NCI-H128 (cell line): Measurements from ENCODE around the gene APP.
"Not testable (repeated sequence)": the region's sequence is repeated elsewhere in the genome, so short reads cannot be mapped to it uniquely, and the experiment has no call there.

Experiments
- DNase-seq: peaks from one replicate; lab custom pipeline; 2025; ENCODE audit not compliant: unreplicated experiment; lab: John Stamatoyannopoulos, UW

Gene APP

DNA sequence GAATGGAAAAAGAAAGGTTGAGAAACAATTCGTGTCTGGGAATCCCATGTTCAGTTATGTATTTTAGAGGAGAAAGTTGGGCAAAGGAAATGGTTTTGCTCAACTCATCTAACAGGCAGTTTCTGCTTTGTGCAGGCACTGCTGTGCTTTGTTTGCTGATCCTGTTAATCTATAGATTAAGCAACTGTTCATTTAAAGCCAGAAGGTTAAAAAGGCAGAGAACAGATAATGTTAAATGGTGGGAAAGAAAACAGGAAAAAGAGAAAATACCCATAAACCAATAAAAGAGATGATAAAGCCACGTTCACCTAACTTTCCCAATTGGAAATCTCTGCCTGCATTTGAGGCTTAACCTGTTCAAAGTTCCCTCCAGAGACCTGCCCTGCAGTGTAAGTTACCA is 70.0 kb downstream of the APP start:
- DNase-seq, result no peak

DNA sequence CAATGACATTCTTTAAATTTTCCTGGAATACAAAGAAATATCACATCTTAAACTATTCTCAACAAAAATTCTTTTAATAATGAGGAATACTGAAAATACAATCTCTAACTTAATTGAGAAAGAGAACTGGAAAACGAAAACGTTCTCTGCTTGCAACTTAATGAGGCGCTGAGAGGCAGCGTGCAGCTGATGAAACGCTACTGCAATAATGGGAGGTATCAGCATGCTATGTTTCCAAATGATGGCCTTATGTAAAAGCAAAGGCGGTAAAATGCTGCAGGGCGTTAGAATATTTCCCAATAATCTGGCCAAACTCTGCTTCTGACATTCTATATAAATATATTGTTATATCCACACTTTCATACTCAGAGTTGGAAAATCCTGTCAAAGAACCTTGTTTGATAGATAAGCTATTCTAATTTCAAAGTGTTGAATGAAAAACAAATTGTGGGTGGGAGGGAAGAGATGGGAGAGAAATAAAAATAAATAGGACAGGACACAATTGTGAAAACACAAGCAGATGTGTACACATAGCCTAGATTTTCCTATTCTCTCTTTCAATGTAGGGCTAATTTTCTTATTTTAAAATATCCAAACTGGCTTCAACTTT is 70.9 kb downstream of the APP start:
- DNase-seq, result no peak

DNA sequence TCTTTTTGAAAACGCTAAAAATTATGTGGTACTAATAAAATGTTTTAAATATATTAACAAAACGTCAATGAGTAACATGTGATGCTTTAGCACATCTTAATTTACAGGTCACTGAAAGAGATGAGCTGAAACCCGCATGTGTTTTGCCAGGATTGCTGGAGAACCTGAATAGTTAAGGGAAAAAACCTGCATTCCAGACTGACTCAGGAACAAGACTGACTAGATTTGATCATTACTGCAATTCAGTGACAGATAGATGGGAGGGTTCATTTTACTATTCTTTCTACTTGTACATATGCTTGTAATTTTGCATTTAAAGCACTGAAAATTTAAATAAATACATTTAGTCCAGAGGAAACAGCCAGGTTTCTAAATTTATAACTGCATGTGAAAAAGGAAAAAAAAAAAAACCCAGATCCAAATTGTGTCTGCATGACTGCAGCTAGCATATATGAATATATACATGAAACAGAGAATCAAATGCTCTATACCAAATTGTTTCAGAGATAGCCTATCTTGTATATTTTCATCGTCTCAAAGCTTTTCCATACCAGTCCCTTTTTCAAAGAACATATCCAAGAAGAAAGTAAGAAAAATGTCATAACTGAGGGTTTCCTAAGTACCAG is 71.7 kb downstream of the APP start:
- DNase-seq, result no peak

DNA sequence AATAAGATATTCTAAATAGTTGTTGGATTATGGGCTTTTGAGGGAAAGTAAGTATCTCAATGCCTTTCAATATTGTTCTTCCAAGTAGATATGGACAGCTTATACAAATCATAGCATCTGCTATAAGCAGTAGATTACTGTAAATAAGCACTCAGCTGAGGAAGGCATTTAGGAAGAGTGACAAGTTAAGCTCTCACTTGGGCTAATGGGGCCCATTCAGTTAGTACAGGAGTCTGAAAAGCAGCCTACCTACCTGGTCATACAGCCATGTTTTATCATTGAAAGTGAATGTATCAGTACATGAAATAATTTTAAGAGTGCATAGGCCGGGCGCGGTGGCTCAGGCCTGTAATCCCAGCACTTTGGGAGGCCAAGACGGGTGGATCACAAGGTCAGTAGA is 73.1 kb downstream of the APP start:
- DNase-seq, result no peak

DNA sequence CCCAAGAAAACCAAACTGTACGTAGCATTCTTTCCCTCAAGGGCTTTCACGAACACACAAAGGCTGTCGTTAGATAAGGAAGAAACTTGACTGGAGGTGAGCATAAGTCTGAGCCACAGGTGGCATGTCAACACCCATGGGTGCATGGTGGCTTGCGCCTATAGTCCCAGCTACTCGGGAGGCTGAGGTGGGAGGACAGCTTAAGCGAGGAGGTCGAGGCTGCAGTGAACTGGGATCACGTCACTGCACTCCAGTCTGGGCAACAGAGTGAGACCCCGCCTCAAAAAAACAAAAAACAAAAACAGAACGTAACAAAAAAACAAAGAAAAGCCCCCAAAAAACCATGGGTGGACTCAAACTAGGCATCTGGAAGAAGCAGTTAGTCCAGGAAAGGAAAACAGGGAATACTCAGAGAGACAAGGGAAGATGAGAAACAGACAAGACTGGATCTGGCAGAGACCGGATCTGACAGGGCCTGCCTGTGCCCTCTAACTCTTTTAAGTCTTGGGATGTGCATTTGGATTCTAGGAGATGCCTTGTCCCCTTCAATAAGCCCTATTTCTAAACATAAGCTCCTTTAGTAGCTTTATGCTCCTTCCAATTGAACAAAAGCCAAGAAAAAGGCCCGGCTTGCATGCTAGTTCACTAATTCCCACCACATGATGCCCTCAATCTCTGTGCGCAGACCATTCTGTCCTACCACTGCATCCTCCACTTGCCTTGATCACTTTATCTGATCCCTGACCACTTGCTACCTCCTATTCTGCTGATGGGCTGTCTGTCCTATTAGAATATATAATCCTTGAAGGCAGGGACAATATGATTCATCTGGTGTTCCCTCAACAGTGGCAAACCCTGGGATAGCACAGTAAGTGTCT is 73.8 kb downstream of the APP start:
- no peak for DNase-seq

- no peak for DNase-seq
Observed at GRCh38 chr21:26095131-26095530, 75.4 kb downstream of the APP start.

DNA sequence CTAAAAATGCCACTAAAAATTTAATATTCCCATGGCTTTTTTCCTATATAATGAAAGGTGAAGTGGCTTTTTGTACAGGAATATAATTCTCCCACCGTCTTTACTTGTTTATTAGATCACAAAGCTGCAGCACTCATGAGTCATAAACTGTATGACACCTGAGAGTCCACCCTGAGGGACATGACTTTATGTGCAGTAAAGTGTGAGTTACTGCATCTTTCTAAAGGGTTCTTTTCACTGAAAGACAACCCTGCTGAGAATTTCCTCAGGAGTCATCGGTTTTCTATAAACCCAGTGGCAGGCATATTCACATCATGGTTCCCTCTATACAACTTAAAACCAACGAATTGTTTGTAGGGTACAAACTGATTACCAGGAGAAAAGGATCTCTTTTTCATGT is 77.4 kb downstream of the APP start:
- DNase-seq, result no peak

DNA sequence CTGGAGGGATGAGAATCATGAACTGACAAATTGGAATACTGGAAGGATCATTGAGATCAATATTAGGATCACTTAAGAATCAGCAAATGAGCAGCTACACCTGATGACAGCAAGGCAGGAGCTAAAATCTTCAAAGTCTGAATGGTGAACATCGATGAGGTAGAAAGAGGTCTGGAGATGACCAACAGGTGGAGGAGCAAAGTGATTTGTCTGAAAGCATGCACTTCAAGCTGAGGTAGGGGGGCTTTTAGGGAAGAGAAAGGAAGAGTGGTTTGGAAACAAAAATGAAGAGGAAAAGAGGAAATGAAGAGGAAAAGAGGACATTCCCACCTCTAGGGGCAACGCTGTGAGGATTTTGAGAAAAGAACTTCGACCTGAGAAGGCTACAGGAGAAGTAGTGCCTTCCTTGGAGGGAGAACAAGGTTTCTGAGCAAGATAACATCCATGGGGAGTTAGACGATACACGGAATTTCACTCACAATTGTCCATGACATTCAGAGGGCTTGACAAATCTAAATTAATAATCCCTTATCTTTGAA is 79.0 kb downstream of the APP start:
- DNase-seq, result no peak

- DNase-seq, result no peak
Observed at GRCh38 chr21:26089730-26090129, 80.8 kb downstream of the APP start.

- no peak for DNase-seq
Observed at GRCh38 chr21:26087223-26087918, 83.2 kb downstream of the APP start.

DNA sequence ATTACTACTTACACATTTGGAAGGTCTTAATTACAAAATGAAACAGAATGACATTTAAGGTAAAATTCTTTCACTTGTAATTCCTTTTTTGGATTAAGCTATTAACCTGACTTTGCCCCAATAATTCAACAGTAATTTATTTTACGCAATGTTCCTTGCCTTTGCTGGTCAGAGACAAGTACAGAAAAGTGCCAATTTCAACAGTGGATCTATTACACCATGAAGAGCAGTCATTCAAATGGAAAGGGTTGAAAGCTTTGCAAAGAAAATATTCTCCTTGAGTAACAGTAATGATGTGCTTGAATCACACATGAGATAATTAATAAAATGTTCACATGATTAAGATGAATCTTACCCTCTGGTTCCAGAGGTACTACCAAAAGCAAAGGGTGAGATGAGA is 84.7 kb downstream of the APP start:
- no peak for DNase-seq

GRCh38 chr21:26085127-26085526 is 85.4 kb downstream of the APP start:
- no peak for DNase-seq

- DNase-seq, result no peak
Observed at GRCh38 chr21:26082549-26082948, 88.0 kb downstream of the APP start.

DNA sequence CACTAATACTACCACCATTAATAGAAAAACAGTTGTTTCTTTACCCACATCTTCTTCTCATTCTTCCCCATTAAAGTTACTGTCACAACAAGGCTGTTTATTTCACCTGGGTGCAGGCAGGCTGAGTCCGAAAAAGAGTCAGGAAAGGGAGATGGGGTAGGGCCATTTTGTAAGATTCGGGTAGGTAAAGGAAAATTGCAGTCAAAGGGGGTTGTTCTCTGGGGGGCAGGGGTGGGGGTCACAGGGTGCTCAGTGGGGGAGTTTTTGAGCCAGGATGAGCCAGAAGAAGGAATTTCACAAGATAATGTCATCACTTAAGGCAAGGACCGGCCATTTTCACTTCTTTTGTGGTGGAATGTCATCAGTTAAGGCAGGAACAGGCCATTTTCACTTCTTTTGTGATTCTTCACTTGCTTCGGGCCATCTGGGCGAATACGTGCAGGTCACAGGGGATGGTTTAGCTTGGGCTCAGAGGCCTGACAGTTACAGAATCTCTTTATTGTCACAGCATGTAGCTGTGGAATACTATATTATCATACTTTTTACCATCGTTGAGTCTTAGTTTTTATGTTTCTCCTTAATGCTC is 89.3 kb downstream of the APP start:
- DNase-seq, result not testable (repeated sequence)

DNA sequence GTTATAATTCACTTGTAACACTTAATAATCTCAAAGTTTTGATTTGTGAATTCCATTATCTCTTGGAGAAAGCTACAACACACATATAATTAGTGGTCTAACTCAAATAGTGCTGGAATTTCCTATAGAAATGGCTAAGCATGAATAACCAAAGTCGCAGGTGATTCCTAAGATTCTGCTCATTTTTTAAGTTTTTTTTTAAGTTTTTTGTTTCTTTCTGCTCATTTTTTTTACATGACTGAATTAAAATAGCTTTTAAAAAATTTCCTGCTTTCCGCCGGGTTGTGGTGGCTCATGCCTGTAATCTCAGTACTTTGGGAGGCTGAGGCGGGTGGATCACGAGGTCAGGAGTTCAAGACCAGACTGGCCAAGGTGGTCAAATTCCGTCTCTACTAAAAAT is 90.4 kb downstream of the APP start:
- no peak for DNase-seq

DNA sequence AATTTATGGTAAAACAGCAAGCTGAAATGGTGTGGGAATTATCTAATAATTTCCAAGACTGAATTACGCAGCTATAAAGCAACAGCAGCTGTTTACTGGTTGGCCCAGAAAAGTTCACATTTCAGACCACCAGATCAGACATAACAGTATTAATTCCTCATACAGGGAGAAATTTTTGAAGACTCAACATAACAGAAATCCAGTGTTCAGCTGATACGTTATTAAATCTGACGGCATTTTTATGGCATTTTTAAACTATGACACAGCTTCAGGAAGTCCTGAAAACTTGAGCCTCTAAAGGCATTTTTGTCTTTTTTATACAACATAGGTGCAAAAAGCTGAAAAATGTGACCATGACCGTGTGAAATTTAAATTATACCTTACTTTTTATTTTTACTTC is 91.2 kb downstream of the APP start:
- no peak for DNase-seq

DNA sequence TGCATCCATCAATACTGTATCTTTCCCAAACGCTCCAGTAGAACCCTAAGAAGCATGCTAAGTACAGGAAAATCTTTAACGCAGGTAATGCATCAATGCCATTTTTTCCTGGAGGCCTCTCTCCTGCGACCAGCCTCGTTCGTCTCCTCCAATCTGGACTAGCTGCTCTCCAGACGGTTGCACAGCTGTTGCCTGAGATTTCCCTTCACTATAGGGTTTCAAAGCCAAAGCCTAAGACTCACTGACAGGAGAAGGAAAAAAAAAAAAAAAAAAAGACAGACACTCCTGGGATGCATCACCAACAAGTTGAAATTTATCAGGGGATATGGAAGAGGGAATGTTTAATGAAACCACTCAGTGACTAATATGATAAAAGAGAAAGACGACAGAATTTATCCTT is 93.0 kb downstream of the APP start:
- DNase-seq, result no peak

DNA sequence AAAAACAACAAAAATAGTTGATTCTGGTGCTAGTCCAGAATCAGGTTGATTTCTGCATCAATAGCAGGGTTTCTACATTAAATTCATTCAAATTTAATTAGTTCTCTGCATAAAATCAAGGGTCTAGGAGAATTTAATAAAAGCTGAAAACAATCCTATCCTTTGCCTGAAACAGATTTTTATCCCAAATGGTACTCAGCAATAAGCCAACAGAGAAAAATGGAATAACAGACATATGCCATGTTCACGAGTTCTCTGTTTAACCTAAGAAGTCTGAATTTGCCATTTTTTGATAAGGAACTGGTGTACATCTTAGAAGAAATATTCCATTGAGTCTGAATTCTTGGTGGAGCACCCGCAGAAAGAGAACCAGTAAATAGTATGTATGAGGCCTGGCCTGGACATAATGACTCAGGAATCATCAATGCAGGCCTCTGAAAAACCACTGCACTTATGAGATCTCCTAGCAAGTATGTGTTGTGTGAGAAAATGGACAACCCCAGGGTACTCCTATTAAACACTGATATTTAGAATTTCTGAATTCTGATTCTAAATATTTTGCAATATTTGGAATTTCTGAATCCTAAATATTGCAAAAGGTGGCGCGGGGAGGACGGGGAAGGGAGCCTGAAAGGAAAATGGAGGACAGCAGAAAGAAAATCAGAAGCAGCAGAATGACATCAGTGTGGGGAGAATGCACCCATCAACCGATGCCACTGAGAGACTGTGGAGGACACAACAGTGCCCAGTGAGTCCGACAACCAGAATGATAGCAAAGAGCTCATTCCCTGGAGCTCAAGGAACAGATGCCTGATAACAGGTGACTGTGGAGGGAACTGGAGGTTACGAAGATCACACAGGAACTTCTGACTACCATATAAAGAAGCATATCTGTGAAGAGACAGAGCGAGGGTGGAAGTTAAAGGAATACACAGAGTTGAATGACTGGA is 97.6 kb downstream of the APP start:
- DNase-seq, result no peak

GRCh38 chr21:26070822-26071425 is 99.6 kb downstream of the APP start:
- DNase-seq, result no peak

- no peak for DNase-seq
Observed at GRCh38 chr21:26070121-26070520, 100.4 kb downstream of the APP start.
